Bronchial epithelial cell (primary cell): ENCODE measurements around the gene PTPRN2. TPM values are rescaled to one million over a fixed set of nuclear protein-coding genes. Genes with fewer than 3 reads are reported as not detected.

Experiments
- DNase-seq: peaks from one replicate; pipeline ENCODE4 v3.0.0-alpha.2; 2010; ENCODE audit warnings: low read depth
- FAIRE-seq: peaks from 2 replicates; lab custom pipeline; 2011; peaks lifted over from hg19 to GRCh38; lab: Jason Lieb, UNC
- H3K27me3 ChIP-seq: 2 replicates; pipeline ENCODE4 v1.5.1; 2011; ENCODE audit warnings: low read length; ENCODE audit not compliant: control insufficient read depth, insufficient read depth
- H3K36me3 ChIP-seq: 2 replicates; pipeline ENCODE4 v1.5.1; 2011; ENCODE audit warnings: low read length; ENCODE audit not compliant: control insufficient read depth, insufficient read depth
- H3K4me3 ChIP-seq: 2 replicates; pipeline ENCODE4 v1.5.1; 2011; ENCODE audit warnings: mild to moderate bottlenecking, low read depth, low read length, control low read depth
- CTCF ChIP-seq: IDR thresholded peaks from 2 replicates; pipeline ENCODE4 v1.5.1; 2011; ENCODE audit warnings: mild to moderate bottlenecking, moderate library complexity, low read length, control low read depth, inconsistent platforms; ENCODE audit not compliant: insufficient read depth, severe bottlenecking
- total RNA-seq: library from RNA; depleted of rRNA; stranded (reverse); fragments of >200 nt; gene quantifications from 2 replicates; pipeline ENCODE4 v1.2.1, GENCODE V29; 2014

Gene PTPRN2
- total RNA-seq, 1 donor from 2014 or later, result 1.1 TPM

- FAIRE-seq (no peak), DNase-seq (no peak)
- Histone ChIP-seq H3K36me3 (no peaks in the 10 kb centered on the region), H3K27me3 (no peaks in the 10 kb centered on the region), H3K4me3 (no peak overlapping the region)
- no peak for TF ChIP-seq CTCF
Measured at GRCh38 chr7:158014976-158015375, 572.6 kb downstream of the PTPRN2 start.

- H3K4me3 ChIP-seq, result no peak overlapping the region
- no peaks in the 10 kb centered on the region for H3K36me3 ChIP-seq
- DNase-seq, result no peak
- no peaks in the 10 kb centered on the region for H3K27me3 ChIP-seq
- TF ChIP-seq CTCF, result no peak
- no peak for FAIRE-seq
Measured at GRCh38 chr7:158013085-158013668, 574.4 kb downstream of the PTPRN2 start.

GRCh38 chr7:158011941-158012340, 575.7 kb downstream of the PTPRN2 start:
- FAIRE-seq (peak; percentile 50), DNase-seq (no peak)
- no peak overlapping the region for H3K4me3 ChIP-seq
- no peaks in the 10 kb centered on the region for H3K27me3 ChIP-seq
- H3K36me3 ChIP-seq, result no peaks in the 10 kb centered on the region
- no peak for TF ChIP-seq CTCF

- FAIRE-seq, result no peak
- H3K4me3 ChIP-seq, result no peak overlapping the region
- no peaks in the 10 kb centered on the region for H3K27me3 ChIP-seq
- no peak for TF ChIP-seq CTCF
- no peak for DNase-seq
- H3K36me3 ChIP-seq, result no peaks in the 10 kb centered on the region
Measured at GRCh38 chr7:158010961-158011693, 576.5 kb downstream of the PTPRN2 start.

GRCh38 chr7:158009886-158010285, 577.7 kb downstream of the PTPRN2 start:
- no peaks in the 10 kb centered on the region for H3K36me3 ChIP-seq
- FAIRE-seq, result no peak
- H3K27me3 ChIP-seq, result no peaks in the 10 kb centered on the region
- TF ChIP-seq CTCF, result no peak
- no peak for DNase-seq
- H3K4me3 ChIP-seq, result no peak overlapping the region

GRCh38 chr7:158008267-158008666, 579.4 kb downstream of the PTPRN2 start:
- FAIRE-seq, result no peak
- no peak for DNase-seq
- H3K27me3 ChIP-seq, result no peaks in the 10 kb centered on the region
- no peak overlapping the region for H3K4me3 ChIP-seq
- no peaks in the 10 kb centered on the region for H3K36me3 ChIP-seq
- no peak for TF ChIP-seq CTCF
